Testis (tissue), 3 donors: ENCODE results near the gene CEACAM18. TPM values are rescaled to one million over a fixed set of nuclear protein-coding genes. Genes with fewer than 3 reads are reported as not detected.

Experiments used
- DNase-seq: peaks from one replicate; pipeline ENCODE4 v3.0.0-alpha.2; 2019
- H3K27ac ChIP-seq, 2 donors: fragments of 200-600 bp; sonication (generic); one replicate each; pipeline ENCODE4 v1.5.1; 2019
- H3K27me3 ChIP-seq: fragments of 200-600 bp; sonication (generic); one replicate; pipeline ENCODE4 v1.5.1; 2019
- H3K36me3 ChIP-seq: fragments of 200-600 bp; sonication (generic); one replicate; pipeline ENCODE4 v1.5.1; 2017; ENCODE audit warnings: low read depth; ENCODE audit errors: missing control alignments
- H3K4me1 ChIP-seq: fragments of 200-600 bp; sonication (generic); one replicate; pipeline ENCODE4 v1.5.1; 2019
- H3K4me3 ChIP-seq, 2 donors: fragments of 200-600 bp; sonication (generic); one replicate each; pipeline ENCODE4 v1.5.1; 2017 to 2019
- H3K9me3 ChIP-seq: fragments of 200-600 bp; sonication (generic); one replicate; pipeline ENCODE4 v1.5.1; 2017
- POLR2A ChIP-seq: fragments of 450-650 bp; IDR thresholded peaks from one replicate; pipeline ENCODE4 v1.6.1; 2017; ENCODE audit warnings: antibody characterized with exemption, mild to moderate bottlenecking, moderate library complexity
- WGBS, 2 donors: methylation state at CpG; one replicate each; pipeline ENCODE4 v1.1.5; 2018; 5-methylcytosine and 5-hydroxymethylcytosine counted together
- intact Hi-C: fragments of 100-400 bp; cut with DNase I; formaldehyde crosslinking; loops from one replicate; pipeline ENCODE4 v1.15.1; 2023; ENCODE audit warnings: low total_unique reads
- polyA plus RNA-seq: library from polyadenylated mRNA; stranded (reverse); fragments of 350-450 nt; fragmentation: Illumina TruSeq; extraction: RNeasy Lipid Tissue Mini Kit (QIAGEN cat#74804); gene quantifications from one replicate; pipeline ENCODE4 v1.2.3, GENCODE V29; 2014; ENCODE audit warnings: low read depth, low replicate concordance; ENCODE audit not compliant: insufficient read depth
- total RNA-seq, 2 donors: library from RNA; depleted of rRNA; stranded (reverse); fragments of >200 nt; gene quantifications; one replicate each; pipeline ENCODE4 v1.2.3, GENCODE V29; 2016
- TF ChIP-seq, protein P1 (sequence below), 3 experiments: fragments of 450-650 bp in 2 of 3; fragments of 200-600 bp in 1 of 3; sonication (generic) in 1 of 3; IDR thresholded peaks; one replicate each; pipeline ENCODE4 v1.5.1; 2016 to 2019; ENCODE audit warnings: antibody characterized with exemption in 3 of 3, mild to moderate bottlenecking in 2 of 3, moderate library complexity in 1 of 3

Gene CEACAM18
- total and polyA plus RNA-seq, 3 donors from 2014 or later = not detected

DNA sequence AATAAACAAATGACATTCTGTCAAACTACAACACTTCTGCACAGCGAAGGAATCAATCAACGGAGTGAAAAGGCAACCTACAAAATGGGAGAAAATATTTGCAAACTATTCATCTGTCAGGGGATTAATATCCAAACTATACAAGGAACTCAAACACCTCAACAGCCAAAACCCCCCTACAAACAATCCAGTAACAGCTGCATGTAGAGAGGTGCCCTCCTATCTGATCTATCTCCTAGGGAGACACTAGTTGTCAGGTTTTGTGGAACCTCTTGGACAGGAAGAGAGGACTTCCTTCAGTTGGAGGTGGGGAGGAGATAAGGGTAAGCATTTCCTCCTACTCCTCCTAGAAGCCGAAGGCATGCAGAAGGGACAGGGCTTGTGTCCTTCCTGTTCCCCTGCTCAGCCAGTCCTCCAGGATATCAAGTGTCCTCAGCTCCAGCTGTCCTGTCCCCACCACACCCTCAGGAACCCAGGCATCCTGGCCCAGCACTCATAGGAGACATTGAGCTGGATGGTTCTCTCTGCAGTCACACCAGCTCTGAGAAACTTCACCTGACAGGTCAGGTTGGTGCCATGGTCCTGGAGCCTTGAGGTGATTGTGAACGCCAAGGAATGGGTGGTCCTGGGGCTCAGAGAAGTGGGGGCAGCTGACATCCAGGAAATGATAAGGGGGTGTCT lies 10.3 kb upstream of the CEACAM18 start:
- Histone ChIP-seq H3K27ac (no peak overlapping the region), H3K27me3 (no peaks in the 10 kb centered on the region)
- intact Hi-C loops = no loop called here

DNA sequence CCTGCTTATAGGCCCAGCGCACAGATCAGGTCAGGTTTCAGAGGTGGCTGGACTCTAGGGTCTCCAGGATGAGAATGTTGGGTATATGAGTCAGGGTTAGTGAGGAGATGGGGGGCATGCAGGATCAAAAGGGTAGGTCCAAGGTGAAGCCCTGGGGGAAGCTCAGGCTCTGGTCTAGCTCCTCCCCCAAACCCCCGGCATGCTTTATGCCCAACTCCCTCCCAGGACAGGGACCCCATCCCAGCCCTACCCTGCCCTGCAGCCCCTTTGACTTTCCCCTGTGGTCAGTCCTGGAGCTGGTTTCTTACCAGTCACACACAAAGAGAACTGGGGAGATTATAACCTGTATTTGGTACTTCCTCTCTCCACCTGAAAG lies 9.8 kb upstream of the CEACAM18 start:
- WGBS, 2 donors = 85 to 92% methylated on average over 2 of the region's 2 CpGs
- no peak for DNase-seq

More for the DNA sequence above, 10.3 kb upstream of the CEACAM18 start:
- Histone ChIP-seq H3K4me3 (no peak overlapping the region), H3K4me1 (no peaks in the 10 kb centered on the region), H3K9me3 (no peaks in the 10 kb centered on the region), H3K36me3 (no peaks in the 10 kb centered on the region)
- WGBS, 2 donors = 78 to 84% methylated on average over 4 of the region's 4 CpGs
- DNase-seq = no peak
- TF ChIP-seq, protein P1, sequence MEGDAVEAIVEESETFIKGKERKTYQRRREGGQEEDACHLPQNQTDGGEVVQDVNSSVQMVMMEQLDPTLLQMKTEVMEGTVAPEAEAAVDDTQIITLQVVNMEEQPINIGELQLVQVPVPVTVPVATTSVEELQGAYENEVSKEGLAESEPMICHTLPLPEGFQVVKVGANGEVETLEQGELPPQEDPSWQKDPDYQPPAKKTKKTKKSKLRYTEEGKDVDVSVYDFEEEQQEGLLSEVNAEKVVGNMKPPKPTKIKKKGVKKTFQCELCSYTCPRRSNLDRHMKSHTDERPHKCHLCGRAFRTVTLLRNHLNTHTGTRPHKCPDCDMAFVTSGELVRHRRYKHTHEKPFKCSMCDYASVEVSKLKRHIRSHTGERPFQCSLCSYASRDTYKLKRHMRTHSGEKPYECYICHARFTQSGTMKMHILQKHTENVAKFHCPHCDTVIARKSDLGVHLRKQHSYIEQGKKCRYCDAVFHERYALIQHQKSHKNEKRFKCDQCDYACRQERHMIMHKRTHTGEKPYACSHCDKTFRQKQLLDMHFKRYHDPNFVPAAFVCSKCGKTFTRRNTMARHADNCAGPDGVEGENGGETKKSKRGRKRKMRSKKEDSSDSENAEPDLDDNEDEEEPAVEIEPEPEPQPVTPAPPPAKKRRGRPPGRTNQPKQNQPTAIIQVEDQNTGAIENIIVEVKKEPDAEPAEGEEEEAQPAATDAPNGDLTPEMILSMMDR (IDR thresholded peaks at IDR 0.05) = no peak
- TF ChIP-seq POLR2A = no peak

DNA sequence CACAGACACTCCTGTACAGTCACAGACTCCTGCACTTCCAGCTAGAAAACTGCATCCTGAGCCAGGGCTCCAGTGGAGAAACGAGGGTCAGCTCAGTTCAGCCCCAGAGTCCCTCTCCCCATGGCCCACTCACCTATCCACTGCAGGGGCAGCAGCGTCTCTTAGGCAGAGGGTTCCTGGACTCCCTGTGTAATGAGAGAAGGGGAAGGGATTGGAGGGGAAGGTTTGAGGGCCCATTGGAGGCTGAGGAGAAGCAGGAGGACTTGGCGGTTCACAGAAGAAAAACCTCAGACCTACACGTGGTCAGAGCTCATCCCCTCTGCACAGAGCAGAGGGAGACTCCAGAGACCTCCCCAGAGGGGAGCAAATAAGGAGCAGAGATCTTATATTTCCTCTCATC lies 9.2 kb upstream of the CEACAM18 start:
- TF ChIP-seq, protein P1 (IDR thresholded peaks at IDR 0.05) = no peak
- TF ChIP-seq POLR2A = no peak
- Histone ChIP-seq H3K27ac (no peak overlapping the region), H3K9me3 (no peaks in the 10 kb centered on the region), H3K36me3 (no peaks in the 10 kb centered on the region), H3K4me1 (no peaks in the 10 kb centered on the region), H3K27me3 (no peaks in the 10 kb centered on the region), H3K4me3 (no peak overlapping the region)
- 53 to 57% methylated on average over 4 of the region's 4 CpGs for WGBS, 2 donors
- intact Hi-C loops = no loop called here
- DNase-seq = no peak

More for the DNA sequence above, 9.8 kb upstream of the CEACAM18 start:
- intact Hi-C loops = no loop called here
- Histone ChIP-seq H3K36me3 (no peaks in the 10 kb centered on the region), H3K9me3 (no peaks in the 10 kb centered on the region), H3K27ac (no peak overlapping the region), H3K4me3 (no peak overlapping the region), H3K4me1 (no peaks in the 10 kb centered on the region), H3K27me3 (no peaks in the 10 kb centered on the region)
- TF ChIP-seq POLR2A = no peak
- TF ChIP-seq, protein P1 (IDR thresholded peaks at IDR 0.05) = no peak

DNA sequence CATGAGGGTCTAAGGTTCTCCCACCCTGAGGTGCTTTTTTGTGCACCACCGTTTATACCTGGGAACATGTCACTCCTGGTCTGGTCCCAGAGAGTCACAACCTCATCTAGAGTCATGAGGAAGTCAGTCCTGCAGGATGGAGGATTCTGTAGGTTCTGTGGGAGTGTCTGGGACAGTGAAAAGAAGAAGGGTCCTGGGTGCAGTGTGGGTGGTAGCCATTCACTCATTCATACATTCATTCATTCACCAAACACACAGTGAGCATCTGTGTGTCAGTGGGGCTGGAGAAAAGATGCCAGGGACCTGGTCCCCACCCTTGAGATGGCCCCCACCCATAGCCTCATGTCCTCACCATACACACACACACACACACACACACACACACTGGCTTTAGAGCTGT lies 8.7 kb upstream of the CEACAM18 start:
- Histone ChIP-seq H3K4me3 (no peak overlapping the region), H3K4me1 (no peaks in the 10 kb centered on the region), H3K27me3 (no peaks in the 10 kb centered on the region), H3K9me3 (no peaks in the 10 kb centered on the region), H3K36me3 (no peaks in the 10 kb centered on the region), H3K27ac (no peak overlapping the region)
- intact Hi-C loops = no loop called here
- TF ChIP-seq, protein P1 (IDR thresholded peaks at IDR 0.05) = no peak
- no peak for TF ChIP-seq POLR2A
- WGBS, 2 donors = 50 to 72% methylated on average over 1 of the region's 1 CpG
- no peak for DNase-seq

DNA sequence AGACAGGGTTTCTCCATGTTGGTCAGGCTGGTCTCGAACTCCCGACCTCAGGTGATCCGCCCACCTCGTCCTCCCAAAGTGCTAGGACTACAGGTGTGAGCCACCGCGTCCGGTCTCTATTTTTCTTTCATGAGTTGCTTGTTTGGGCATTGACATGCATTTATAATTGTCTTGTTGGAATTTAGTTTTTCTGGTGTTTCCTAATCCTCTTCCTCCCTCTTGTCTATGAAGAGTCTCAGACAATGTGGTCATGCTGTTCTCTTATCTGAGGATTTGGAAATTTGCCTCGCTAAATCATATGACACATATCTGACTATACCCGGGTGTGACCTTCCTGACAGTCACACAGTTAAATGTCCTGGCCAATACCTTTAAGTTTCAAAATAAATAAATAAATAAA lies 7.4 kb upstream of the CEACAM18 start:
- intact Hi-C loops = no loop called here
- TF ChIP-seq POLR2A = no peak
- TF ChIP-seq, protein P1 (IDR thresholded peaks at IDR 0.05) = no peak
- H3K36me3 ChIP-seq = no peaks in the 10 kb centered on the region
- no peak overlapping the region for H3K27ac ChIP-seq
- H3K27me3 ChIP-seq = no peaks in the 10 kb centered on the region
- no peaks in the 10 kb centered on the region for H3K9me3 ChIP-seq
- no peaks in the 10 kb centered on the region for H3K4me1 ChIP-seq
- no peak for DNase-seq
- WGBS, 2 donors = 78 to 82% methylated on average over 8 to 9 of the region's 9 CpGs
- no peak overlapping the region for H3K4me3 ChIP-seq
